Vagina (tissue), 2 donors: ENCODE data around the gene BRICD5.

Experiments used
- POLR2A ChIP-seq, 2 donors: fragments of 450-650 bp; IDR thresholded peaks; one replicate each; pipeline ENCODE4 v1.6.1; 2017; ENCODE audit warnings: antibody characterized with exemption in 2 of 2, mild to moderate bottlenecking in 2 of 2, moderate library complexity in 2 of 2
- POLR2AphosphoS5 ChIP-seq, 2 donors: sonication (generic); formaldehyde crosslinking; IDR thresholded peaks; one replicate each; pipeline ENCODE4 v1.9.0; 2017; ENCODE audit warnings: antibody characterized with exemption in 2 of 2, mild to moderate bottlenecking in 2 of 2, low read depth in 1 of 2; ENCODE audit not compliant: insufficient read depth in 1 of 2
- TF ChIP-seq, protein P1 (sequence below), 3 experiments: fragments of 450-650 bp in 2 of 3; fragments of 200-600 bp in 1 of 3; sonication (generic) in 1 of 3; IDR thresholded peaks; one replicate each; pipeline ENCODE4 v1.5.1; 2017 to 2019; ENCODE audit warnings: antibody characterized with exemption in 3 of 3, mild to moderate bottlenecking in 2 of 3, moderate library complexity in 2 of 3

DNA sequence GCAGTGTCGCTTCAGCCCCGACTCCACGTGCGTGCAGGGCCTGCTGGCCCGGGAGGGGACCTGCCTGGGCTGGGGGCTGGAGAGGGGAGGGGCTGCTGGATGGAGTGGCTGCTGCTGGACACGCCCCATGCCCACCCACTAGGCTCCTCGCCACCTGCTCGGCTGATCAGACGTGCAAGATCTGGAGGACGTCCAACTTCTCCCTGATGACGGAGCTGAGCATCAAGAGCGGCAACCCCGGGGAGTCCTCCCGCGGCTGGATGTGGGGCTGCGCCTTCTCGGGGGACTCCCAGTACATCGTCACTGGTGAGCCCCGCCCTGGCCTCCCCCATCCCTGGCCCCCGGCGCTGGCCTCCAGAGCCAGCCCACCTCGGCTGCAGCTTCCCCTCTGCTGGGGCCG lies 2.4 kb downstream of the BRICD5 start:
- TF ChIP-seq, protein P1, sequence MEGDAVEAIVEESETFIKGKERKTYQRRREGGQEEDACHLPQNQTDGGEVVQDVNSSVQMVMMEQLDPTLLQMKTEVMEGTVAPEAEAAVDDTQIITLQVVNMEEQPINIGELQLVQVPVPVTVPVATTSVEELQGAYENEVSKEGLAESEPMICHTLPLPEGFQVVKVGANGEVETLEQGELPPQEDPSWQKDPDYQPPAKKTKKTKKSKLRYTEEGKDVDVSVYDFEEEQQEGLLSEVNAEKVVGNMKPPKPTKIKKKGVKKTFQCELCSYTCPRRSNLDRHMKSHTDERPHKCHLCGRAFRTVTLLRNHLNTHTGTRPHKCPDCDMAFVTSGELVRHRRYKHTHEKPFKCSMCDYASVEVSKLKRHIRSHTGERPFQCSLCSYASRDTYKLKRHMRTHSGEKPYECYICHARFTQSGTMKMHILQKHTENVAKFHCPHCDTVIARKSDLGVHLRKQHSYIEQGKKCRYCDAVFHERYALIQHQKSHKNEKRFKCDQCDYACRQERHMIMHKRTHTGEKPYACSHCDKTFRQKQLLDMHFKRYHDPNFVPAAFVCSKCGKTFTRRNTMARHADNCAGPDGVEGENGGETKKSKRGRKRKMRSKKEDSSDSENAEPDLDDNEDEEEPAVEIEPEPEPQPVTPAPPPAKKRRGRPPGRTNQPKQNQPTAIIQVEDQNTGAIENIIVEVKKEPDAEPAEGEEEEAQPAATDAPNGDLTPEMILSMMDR (IDR thresholded peaks at IDR 0.05) = no peak
- TF ChIP-seq POLR2A (IDR thresholded peaks at IDR 0.05) (no peak), POLR2AphosphoS5 (IDR thresholded peaks at IDR 0.05; ENCODE audit: insufficient read depth in 1 of 2, low read depth in 1 of 2) (no peak)
